ENCODE data around the gene ARHGEF18. TPM values are rescaled to one million over a fixed set of nuclear protein-coding genes. Genes with fewer than 3 reads are reported as not detected.

Gene ARHGEF18
- total RNA-seq, 1 donor from 2014 or later: 12.0 TPM

DNA sequence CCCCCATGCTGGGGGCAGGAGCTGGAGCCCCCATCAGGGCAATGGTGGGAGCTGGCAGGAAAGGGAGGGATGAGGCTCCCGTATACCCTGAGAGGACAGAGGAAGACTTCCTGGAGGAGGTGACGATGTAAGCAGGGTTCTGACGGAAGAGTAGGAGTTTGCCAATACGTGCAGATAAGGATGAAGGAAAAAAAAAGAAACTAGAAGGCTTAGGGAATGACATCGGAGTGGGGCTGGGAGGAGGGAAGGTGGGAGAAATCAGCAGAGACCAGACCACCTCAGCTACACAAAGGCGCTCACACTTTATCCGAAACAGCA lies 32.3 kb downstream of the ARHGEF18 start:
- H3K27me3 ChIP-seq (ENCODE audit: control insufficient read depth in 3 of 3, insufficient read depth in 3 of 3, low read length in 3 of 3): no peaks in the 10 kb centered on the region
- H3K9ac ChIP-seq (ENCODE audit: low read depth in 1 of 3, low read length in 3 of 3): no peak overlapping the region
- H3K4me3 ChIP-seq (ENCODE audit: low read length in 3 of 3): no peak overlapping the region
- no peaks in the 10 kb centered on the region for H3K9me3 ChIP-seq (ENCODE audit: control insufficient read depth in 3 of 3, low read length in 3 of 3)
- no peak overlapping the region for H3K27ac ChIP-seq (ENCODE audit: low read depth, low read length)
- no peaks in the 10 kb centered on the region for H3K36me3 ChIP-seq (ENCODE audit: control insufficient read depth in 3 of 3, insufficient read depth in 3 of 3, low read length in 3 of 3)
- H3K4me1 ChIP-seq (ENCODE audit: control insufficient read depth in 3 of 3, insufficient read depth in 3 of 3, low read length in 3 of 3): no peaks in the 10 kb centered on the region

DNA sequence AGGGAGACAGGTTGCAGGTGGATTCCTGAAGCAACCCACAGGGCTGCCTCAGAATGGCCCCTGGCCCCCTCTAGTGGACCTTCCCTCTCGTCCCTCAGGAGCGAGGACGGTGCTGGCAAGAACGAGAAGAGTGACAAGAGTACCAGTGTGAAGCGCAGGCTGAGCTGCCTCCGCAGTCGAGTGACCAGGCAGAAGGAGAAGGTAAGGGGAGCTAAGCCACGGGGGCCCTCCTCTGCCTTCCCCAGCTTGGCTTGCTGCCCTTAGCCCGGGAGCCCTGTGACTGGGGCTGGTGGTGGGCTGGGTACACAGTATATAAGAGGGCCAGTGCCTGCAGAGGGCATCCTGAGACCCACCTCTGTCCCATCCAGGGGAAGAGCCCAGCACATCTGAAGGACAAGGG lies 34.0 kb downstream of the ARHGEF18 start:
- no peaks in the 10 kb centered on the region for H3K9me3 ChIP-seq (ENCODE audit: control insufficient read depth in 3 of 3, low read length in 3 of 3)
- peaks cover 0 to 3% (median 0%) of the 10 kb centered on the region in 3 donors for H3K36me3 ChIP-seq (ENCODE audit: control insufficient read depth in 3 of 3, insufficient read depth in 3 of 3, low read length in 3 of 3)
- no peak overlapping the region for H3K9ac ChIP-seq (ENCODE audit: low read depth in 1 of 3, low read length in 3 of 3)
- H3K4me3 ChIP-seq (ENCODE audit: low read length in 3 of 3): no peak overlapping the region
- H3K27ac ChIP-seq (ENCODE audit: low read depth, low read length): no peak overlapping the region
- H3K27me3 ChIP-seq (ENCODE audit: control insufficient read depth in 3 of 3, insufficient read depth in 3 of 3, low read length in 3 of 3): no peaks in the 10 kb centered on the region
- H3K4me1 ChIP-seq (ENCODE audit: control insufficient read depth in 3 of 3, insufficient read depth in 3 of 3, low read length in 3 of 3): no peaks in the 10 kb centered on the region

DNA sequence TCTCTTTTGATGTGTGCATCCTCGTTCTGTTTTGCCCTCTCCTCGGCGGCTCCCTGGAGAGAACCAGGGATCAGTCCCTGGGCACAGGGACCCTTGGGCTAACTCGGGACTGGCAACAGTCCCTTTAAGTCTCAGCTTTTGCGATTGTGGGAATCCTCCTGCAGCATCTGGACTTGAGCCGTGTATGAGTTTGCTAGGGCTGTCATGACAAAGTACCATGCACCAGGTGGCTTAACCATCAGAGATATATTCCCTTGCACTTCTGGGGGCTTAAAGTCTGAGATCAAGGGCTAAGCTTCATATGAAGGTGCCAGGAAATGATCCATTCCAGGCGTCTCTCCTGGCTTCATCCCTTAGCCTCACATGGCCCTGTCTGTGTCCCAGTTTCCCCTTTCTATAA lies 34.5 kb downstream of the ARHGEF18 start:
- H3K36me3 ChIP-seq (ENCODE audit: control insufficient read depth in 3 of 3, insufficient read depth in 3 of 3, low read length in 3 of 3): peaks cover 0 to 3% (median 0%) of the 10 kb centered on the region in 3 donors

DNA sequence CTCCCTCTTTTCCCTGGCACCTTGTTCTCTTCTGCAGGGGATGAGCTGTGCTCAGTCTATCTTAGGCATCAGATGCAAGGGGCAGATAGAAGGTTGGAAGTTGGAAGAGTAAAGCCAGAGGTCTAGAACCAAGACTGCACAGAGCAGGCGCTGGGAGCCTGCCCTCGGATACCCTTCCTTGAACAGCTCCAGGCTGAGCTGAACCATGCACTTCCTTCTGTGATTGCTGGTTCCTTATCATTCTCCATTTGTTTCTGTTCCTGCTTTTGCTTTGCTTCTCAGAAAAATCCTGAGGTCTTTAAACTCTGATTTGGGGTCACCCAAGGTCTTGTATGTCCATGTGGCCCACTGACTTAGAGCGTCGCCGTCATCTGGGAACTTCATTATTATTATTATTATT lies 36.3 kb downstream of the ARHGEF18 start:
- Histone ChIP-seq H3K27me3 (ENCODE audit: control insufficient read depth in 3 of 3, insufficient read depth in 3 of 3, low read length in 3 of 3) (no peaks in the 10 kb centered on the region), H3K9ac (ENCODE audit: low read depth in 1 of 3, low read length in 3 of 3) (no peak overlapping the region), H3K27ac (ENCODE audit: low read depth, low read length) (no peak overlapping the region), H3K9me3 (ENCODE audit: control insufficient read depth in 3 of 3, low read length in 3 of 3) (no peaks in the 10 kb centered on the region), H3K36me3 (ENCODE audit: control insufficient read depth in 3 of 3, insufficient read depth in 3 of 3, low read length in 3 of 3) (peaks cover 0 to 3% (median 2%) of the 10 kb centered on the region in 3 donors), H3K4me1 (ENCODE audit: control insufficient read depth in 3 of 3, insufficient read depth in 3 of 3, low read length in 3 of 3) (no peaks in the 10 kb centered on the region), H3K4me3 (ENCODE audit: low read length in 3 of 3) (no peak overlapping the region)

More for the DNA sequence above, 34.5 kb downstream of the ARHGEF18 start:
- Histone ChIP-seq H3K4me1 (ENCODE audit: control insufficient read depth in 3 of 3, insufficient read depth in 3 of 3, low read length in 3 of 3) (no peaks in the 10 kb centered on the region), H3K27me3 (ENCODE audit: control insufficient read depth in 3 of 3, insufficient read depth in 3 of 3, low read length in 3 of 3) (no peaks in the 10 kb centered on the region), H3K27ac (ENCODE audit: low read depth, low read length) (no peak overlapping the region), H3K9me3 (ENCODE audit: control insufficient read depth in 3 of 3, low read length in 3 of 3) (no peaks in the 10 kb centered on the region), H3K9ac (ENCODE audit: low read depth in 1 of 3, low read length in 3 of 3) (no peak overlapping the region), H3K4me3 (ENCODE audit: low read length in 3 of 3) (no peak overlapping the region)

DNA sequence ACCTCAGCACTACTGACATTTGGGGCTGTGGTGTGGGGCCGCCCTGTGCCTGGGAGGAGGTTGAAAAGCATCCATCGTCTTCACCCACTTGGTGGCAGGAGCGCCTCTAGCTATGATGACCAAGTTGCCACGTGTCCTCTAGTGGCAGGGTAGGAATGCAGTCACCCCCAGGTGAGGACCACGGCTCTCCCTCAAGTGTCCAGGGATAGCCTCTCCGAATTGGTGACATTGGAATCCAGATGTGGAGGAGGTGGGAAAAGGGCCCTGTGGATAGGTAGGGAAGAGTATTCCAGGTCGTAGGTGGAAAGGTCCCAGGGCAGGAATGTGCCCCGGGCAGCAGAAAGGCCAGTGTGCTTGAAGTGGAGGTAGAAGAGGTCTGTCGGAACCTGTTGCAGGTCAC lies 37.6 kb downstream of the ARHGEF18 start:
- Histone ChIP-seq H3K9me3 (ENCODE audit: control insufficient read depth in 3 of 3, low read length in 3 of 3) (no peaks in the 10 kb centered on the region), H3K36me3 (ENCODE audit: control insufficient read depth in 3 of 3, insufficient read depth in 3 of 3, low read length in 3 of 3) (peaks cover 0 to 3% (median 2%) of the 10 kb centered on the region in 3 donors), H3K27me3 (ENCODE audit: control insufficient read depth in 3 of 3, insufficient read depth in 3 of 3, low read length in 3 of 3) (no peaks in the 10 kb centered on the region), H3K9ac (ENCODE audit: low read depth in 1 of 3, low read length in 3 of 3) (no peak overlapping the region), H3K4me3 (ENCODE audit: low read length in 3 of 3) (no peak overlapping the region), H3K27ac (ENCODE audit: low read depth, low read length) (no peak overlapping the region), H3K4me1 (ENCODE audit: control insufficient read depth in 3 of 3, insufficient read depth in 3 of 3, low read length in 3 of 3) (no peaks in the 10 kb centered on the region)

DNA sequence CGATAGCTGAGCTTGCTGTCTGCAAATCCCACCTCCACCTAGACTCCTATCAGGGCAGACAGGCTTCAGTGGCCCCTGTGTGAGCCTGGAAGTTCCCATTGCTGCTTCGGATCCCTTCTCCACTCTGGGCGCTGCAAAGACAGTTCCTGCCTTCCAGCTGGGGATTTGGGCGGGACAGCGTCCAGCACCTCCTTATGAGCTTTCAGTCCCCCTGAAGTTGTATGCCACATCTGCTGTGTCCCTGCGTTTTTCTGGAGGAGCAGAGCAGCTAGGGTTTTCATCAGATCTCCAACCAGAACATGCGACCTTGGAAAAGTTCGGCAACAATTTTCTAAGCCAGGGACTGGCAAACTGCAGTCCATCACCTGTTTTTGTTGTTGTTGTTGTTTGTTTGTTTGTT lies 38.0 kb downstream of the ARHGEF18 start:
- H3K9ac ChIP-seq (ENCODE audit: low read depth in 1 of 3, low read length in 3 of 3): no peak overlapping the region
- no peaks in the 10 kb centered on the region for H3K27me3 ChIP-seq (ENCODE audit: control insufficient read depth in 3 of 3, insufficient read depth in 3 of 3, low read length in 3 of 3)
- no peak overlapping the region for H3K27ac ChIP-seq (ENCODE audit: low read depth, low read length)
- no peak overlapping the region for H3K4me3 ChIP-seq (ENCODE audit: low read length in 3 of 3)
- H3K9me3 ChIP-seq (ENCODE audit: control insufficient read depth in 3 of 3, low read length in 3 of 3): no peaks in the 10 kb centered on the region
- no peaks in the 10 kb centered on the region for H3K4me1 ChIP-seq (ENCODE audit: control insufficient read depth in 3 of 3, insufficient read depth in 3 of 3, low read length in 3 of 3)
- peaks cover 0 to 3% (median 2%) of the 10 kb centered on the region in 3 donors for H3K36me3 ChIP-seq (ENCODE audit: control insufficient read depth in 3 of 3, insufficient read depth in 3 of 3, low read length in 3 of 3)

DNA sequence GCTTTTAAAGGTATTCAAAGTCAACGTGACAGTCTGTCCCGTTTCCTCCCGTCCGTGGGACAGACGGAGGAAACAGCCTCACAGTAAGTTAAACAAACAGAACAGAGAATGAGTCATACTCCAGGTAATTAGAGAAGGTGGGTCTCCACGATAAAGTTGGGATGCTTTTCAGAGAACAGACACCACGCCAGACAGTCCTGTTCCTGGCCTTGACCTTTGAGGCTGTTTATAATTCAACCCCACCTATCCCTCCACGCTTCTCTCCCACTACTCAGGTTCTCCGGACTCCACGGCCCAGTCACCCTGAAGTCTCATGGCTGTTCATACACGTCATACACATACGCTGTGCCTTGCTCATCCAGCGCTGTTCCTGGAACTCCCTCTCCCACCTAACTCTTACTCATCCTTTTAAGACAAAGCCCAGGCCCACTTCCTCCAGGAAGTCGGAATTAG lies 42.5 kb downstream of the ARHGEF18 start:
- H3K4me3 ChIP-seq (ENCODE audit: low read length in 3 of 3): no peak overlapping the region
- no peak overlapping the region for H3K27ac ChIP-seq (ENCODE audit: low read depth, low read length)
- H3K36me3 ChIP-seq (ENCODE audit: control insufficient read depth in 3 of 3, insufficient read depth in 3 of 3, low read length in 3 of 3): peaks cover 0 to 3% (median 2%) of the 10 kb centered on the region in 3 donors
- no peaks in the 10 kb centered on the region for H3K9me3 ChIP-seq (ENCODE audit: control insufficient read depth in 3 of 3, low read length in 3 of 3)
- H3K4me1 ChIP-seq (ENCODE audit: control insufficient read depth in 3 of 3, insufficient read depth in 3 of 3, low read length in 3 of 3): peaks cover 13 to 19% (median 14%) of the 10 kb centered on the region in 3 donors
- no peaks in the 10 kb centered on the region for H3K27me3 ChIP-seq (ENCODE audit: control insufficient read depth in 3 of 3, insufficient read depth in 3 of 3, low read length in 3 of 3)
- H3K9ac ChIP-seq (ENCODE audit: low read depth in 1 of 3, low read length in 3 of 3): no peak overlapping the region

DNA sequence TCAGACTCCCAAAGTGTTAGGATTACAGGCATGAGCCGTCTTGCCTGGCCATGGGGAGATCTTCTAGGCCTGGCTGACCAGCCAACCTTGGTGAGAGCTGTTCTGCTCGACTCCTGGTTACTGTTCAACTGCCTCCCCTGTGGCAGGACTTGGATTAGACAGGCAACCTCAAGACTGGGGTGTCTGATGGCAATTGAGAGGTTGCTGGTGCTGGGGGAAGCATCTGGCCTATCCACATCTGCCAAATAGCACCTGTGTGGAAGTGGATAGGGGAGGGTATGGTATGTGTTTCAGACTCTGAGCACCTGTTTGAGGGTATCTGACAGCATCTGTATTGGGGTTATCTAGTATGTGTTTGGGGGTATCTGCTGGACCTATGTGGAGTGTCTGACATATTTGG lies 44.7 kb downstream of the ARHGEF18 start:
- Histone ChIP-seq H3K4me3 (ENCODE audit: low read length in 3 of 3) (no peak overlapping the region), H3K9ac (ENCODE audit: low read depth in 1 of 3, low read length in 3 of 3) (no peak overlapping the region), H3K27ac (ENCODE audit: low read depth, low read length) (no peak overlapping the region), H3K27me3 (ENCODE audit: control insufficient read depth in 3 of 3, insufficient read depth in 3 of 3, low read length in 3 of 3) (no peaks in the 10 kb centered on the region), H3K4me1 (ENCODE audit: control insufficient read depth in 3 of 3, insufficient read depth in 3 of 3, low read length in 3 of 3) (peaks cover 16 to 25% (median 17%) of the 10 kb centered on the region in 3 donors), H3K36me3 (ENCODE audit: control insufficient read depth in 3 of 3, insufficient read depth in 3 of 3, low read length in 3 of 3) (peaks cover 0 to 2% (median 0%) of the 10 kb centered on the region in 3 donors), H3K9me3 (ENCODE audit: control insufficient read depth in 3 of 3, low read length in 3 of 3) (no peaks in the 10 kb centered on the region)

DNA sequence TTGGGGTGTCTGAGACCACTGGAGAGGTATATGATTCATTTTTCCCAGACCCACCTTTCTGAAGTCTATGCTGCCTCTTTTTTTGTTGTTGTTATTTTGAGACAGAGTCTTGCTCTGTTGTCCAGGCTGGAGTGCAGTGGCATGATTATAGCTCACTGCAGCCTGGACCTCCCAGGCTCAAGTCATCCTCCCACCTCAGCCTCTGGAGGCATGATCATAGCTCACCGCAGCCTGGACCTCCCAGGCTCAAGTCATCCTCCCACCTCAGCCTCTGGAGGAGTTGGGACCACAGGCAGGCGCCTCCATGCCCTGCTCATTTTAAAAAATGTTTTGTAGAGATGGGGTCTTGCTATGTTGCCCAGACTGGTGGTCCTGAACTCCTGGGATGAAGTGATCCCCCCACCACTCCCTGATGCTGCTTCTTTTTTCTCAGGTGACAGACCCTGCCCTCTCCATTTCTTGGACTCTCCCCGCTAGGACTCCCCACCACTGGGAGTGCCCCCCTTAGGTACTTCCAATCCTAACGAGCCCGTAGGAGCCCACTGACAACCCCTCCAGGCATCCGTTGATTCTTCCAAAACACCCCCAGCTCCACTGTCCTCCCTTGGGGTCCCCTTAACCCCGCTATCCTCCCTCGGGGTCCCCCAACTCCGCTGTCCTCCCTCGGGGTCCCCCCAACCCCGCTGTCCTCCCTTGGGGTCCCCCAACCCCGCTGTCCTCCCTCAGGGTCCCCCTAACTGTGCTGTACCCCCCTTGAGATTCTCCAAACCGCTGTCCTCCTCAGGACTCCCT lies 45.4 kb downstream of the ARHGEF18 start:
- no peaks in the 10 kb centered on the region for H3K27me3 ChIP-seq (ENCODE audit: control insufficient read depth in 3 of 3, insufficient read depth in 3 of 3, low read length in 3 of 3)
- peaks cover 17 to 30% (median 22%) of the 10 kb centered on the region in 3 donors for H3K4me1 ChIP-seq (ENCODE audit: control insufficient read depth in 3 of 3, insufficient read depth in 3 of 3, low read length in 3 of 3)
- peak overlapping the region; percentile 89 to 93 (median 92) for H3K4me3 ChIP-seq (ENCODE audit: low read length in 3 of 3)
- peaks cover 0 to 2% (median 0%) of the 10 kb centered on the region in 3 donors for H3K36me3 ChIP-seq (ENCODE audit: control insufficient read depth in 3 of 3, insufficient read depth in 3 of 3, low read length in 3 of 3)
- peak overlapping the region; percentile 58 for H3K27ac ChIP-seq (ENCODE audit: low read depth, low read length)
- H3K9ac ChIP-seq (ENCODE audit: low read depth in 1 of 3, low read length in 3 of 3): peak overlapping the region; percentile 92 to 95 (median 94)
- H3K9me3 ChIP-seq (ENCODE audit: control insufficient read depth in 3 of 3, low read length in 3 of 3): no peaks in the 10 kb centered on the region

DNA sequence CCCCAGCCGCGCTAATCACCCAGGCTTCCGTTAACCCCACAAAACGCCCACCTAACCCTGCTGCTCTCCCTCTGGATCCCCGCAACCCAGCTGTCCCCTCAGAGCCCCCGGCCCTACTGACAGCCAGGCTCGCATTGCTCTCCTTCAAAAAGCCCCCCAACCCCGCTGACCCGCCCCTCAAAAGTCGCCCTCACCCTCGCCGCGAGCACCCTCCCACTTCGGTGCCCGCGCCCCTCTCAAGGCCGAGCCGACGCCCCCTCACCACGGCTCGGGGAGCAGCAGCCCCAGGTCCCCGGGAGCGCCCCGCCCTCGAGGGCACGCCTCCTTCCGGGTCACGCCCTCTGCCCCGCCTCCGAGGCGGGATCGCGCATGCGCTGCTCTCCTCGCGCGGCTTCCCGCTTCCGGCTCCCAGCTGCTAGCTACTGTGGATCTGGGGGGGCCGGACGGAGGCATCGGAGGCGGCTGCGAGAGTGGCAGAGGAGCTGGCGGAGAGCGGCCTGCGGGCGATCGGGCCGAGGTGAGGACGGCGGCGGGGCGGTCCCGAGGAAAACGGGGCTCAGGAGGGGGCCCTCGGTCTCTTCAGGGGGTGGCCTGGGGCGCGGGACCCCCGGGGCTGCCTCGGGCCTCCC lies 46.1 kb downstream of the ARHGEF18 start:
- Histone ChIP-seq H3K4me3 (ENCODE audit: low read length in 3 of 3) (peak overlapping the region; percentile 92 to 94 (median 93)), H3K36me3 (ENCODE audit: control insufficient read depth in 3 of 3, insufficient read depth in 3 of 3, low read length in 3 of 3) (peaks cover 0 to 2% (median 0%) of the 10 kb centered on the region in 3 donors), H3K4me1 (ENCODE audit: control insufficient read depth in 3 of 3, insufficient read depth in 3 of 3, low read length in 3 of 3) (peaks cover 17 to 30% (median 22%) of the 10 kb centered on the region in 3 donors), H3K27ac (ENCODE audit: low read depth, low read length) (peak overlapping the region; percentile 58), H3K9ac (ENCODE audit: low read depth in 1 of 3, low read length in 3 of 3) (peak overlapping the region; percentile 92 to 95 (median 94)), H3K27me3 (ENCODE audit: control insufficient read depth in 3 of 3, insufficient read depth in 3 of 3, low read length in 3 of 3) (no peaks in the 10 kb centered on the region), H3K9me3 (ENCODE audit: control insufficient read depth in 3 of 3, low read length in 3 of 3) (no peaks in the 10 kb centered on the region)
